T-cell (primary cell): Measurements from ENCODE around the gene TNFRSF12A. TPM values are rescaled to one million over a fixed set of nuclear protein-coding genes. Genes with fewer than 3 reads are reported as not detected.

ENCODE experiments used
- ATAC-seq, 4 experiments: fragments of 200-7000 bp in 3 of 4; fragments of 150-1000 bp in 1 of 4; cut with Tn5 transposase; replicated peaks in 1 of 4; 1 replicate in 3 of 4; 2 replicates in 1 of 4; pipeline ENCODE4 v1.10.0; 2021; ENCODE audit warnings: moderate library complexity in 3 of 4, mild to moderate bottlenecking in 2 of 4, moderate number of reproducible peaks in 1 of 4
- CTCF ChIA-PET, 2 donors: fragments of 300-600 bp; sonication (Branson Sonifier 250); formaldehyde crosslinking; loops; one replicate each; lab custom pipeline; 2022; ENCODE audit warnings: antibody characterized with exemption in 2 of 2; lab: Charles Lee
- POLR2A ChIA-PET, 2 donors: fragments of 300-600 bp; sonication (Branson Sonifier 250); formaldehyde crosslinking; loops; one replicate each; lab custom pipeline; 2022; ENCODE audit warnings: antibody characterized with exemption in 2 of 2; lab: Charles Lee
- DNase-seq, 35 experiments: peaks; one replicate each; pipeline versions ENCODE4 v3.0.0 to v3.0.0-alpha.2; 2013 to 2023
- H3K27ac ChIP-seq: one replicate; pipeline ENCODE4 v1.5.1; 2013; ENCODE audit warnings: low read length
- H3K27me3 ChIP-seq, 2 experiments: replicated peaks in 1 of 2; 1 replicate in 1 of 2; 2 replicates in 1 of 2; pipeline versions ENCODE4 v1.6.1 to v1.7.0; 2013; ENCODE audit warnings: low read length in 1 of 2, mixed read lengths in 1 of 2; ENCODE audit not compliant: control insufficient read depth in 2 of 2, insufficient read depth in 2 of 2; ENCODE audit errors: extremely low read depth in 1 of 2
- H3K36me3 ChIP-seq, 2 donors: 1 replicate in 1 of 2; 2 replicates in 1 of 2; pipeline versions ENCODE4 v1.6.1 to v1.7.0; 2013; ENCODE audit warnings: low read length in 1 of 2; ENCODE audit not compliant: control insufficient read depth in 2 of 2, insufficient read depth in 1 of 2; ENCODE audit errors: extremely low read depth in 1 of 2
- H3K4me1 ChIP-seq, 2 experiments: 1 replicate in 1 of 2; 2 replicates in 1 of 2; pipeline versions ENCODE4 v1.6.1 to v1.7.0; 2013; ENCODE audit warnings: low read length in 2 of 2, mixed read lengths in 1 of 2; ENCODE audit not compliant: insufficient read depth in 2 of 2, control insufficient read depth in 1 of 2; ENCODE audit errors: extremely low read depth in 1 of 2
- H3K4me3 ChIP-seq, 2 donors: 1 replicate in 1 of 2; 2 replicates in 1 of 2; pipeline versions ENCODE4 v1.5.1 to v1.7.0; 2013; ENCODE audit warnings: mild to moderate bottlenecking in 2 of 2, low read length in 1 of 2, moderate library complexity in 1 of 2; ENCODE audit not compliant: control insufficient read depth in 1 of 2; ENCODE audit errors: extremely low read depth in 1 of 2
- H3K9me3 ChIP-seq: 2 replicates; pipeline ENCODE4 v1.7.0; 2013
- H3K27ac Mint-ChIP-seq, 2 donors: one replicate each; pipeline ENCODE4 v1.8.0; 2020 to 2021; ENCODE audit warnings: mild to moderate bottlenecking in 2 of 2, mixed read lengths in 2 of 2
- H3K27me3 Mint-ChIP-seq, 2 donors: one replicate each; pipeline ENCODE4 v1.8.0; 2021 to 2022; ENCODE audit warnings: mixed read lengths in 2 of 2
- H3K36me3 Mint-ChIP-seq: one replicate; pipeline ENCODE4 v1.8.0; 2021; ENCODE audit warnings: mixed read lengths
- H3K4me1 Mint-ChIP-seq, 3 donors: one replicate each; pipeline ENCODE4 v1.8.0; 2020 to 2022; ENCODE audit warnings: mixed read lengths in 3 of 3, mild to moderate bottlenecking in 1 of 3
- H3K4me3 Mint-ChIP-seq, 3 donors: one replicate each; pipeline ENCODE4 v1.8.0; 2020 to 2022; ENCODE audit warnings: mild to moderate bottlenecking in 3 of 3, mixed read lengths in 3 of 3, moderate library complexity in 3 of 3
- H3K9me3 Mint-ChIP-seq, 3 donors: one replicate each; pipeline ENCODE4 v1.8.0; 2020 to 2022; ENCODE audit warnings: mixed read lengths in 3 of 3
- WGBS: methylation state at CpG from one replicate; pipeline ENCODE4 v1.1.5; 2013; ENCODE audit warnings: missing lambda C conversion rate; ENCODE audit not compliant: insufficient coverage; 5-methylcytosine and 5-hydroxymethylcytosine counted together
- total RNA-seq, 35 experiments: library from RNA in 6 of 35; stranded (reverse) in 6 of 35; fragments of 120-200 nt in 1 of 35; gene quantifications; one replicate each; pipeline versions ENCODE4 v1.2.1 to v1.2.4 and lab custom pipeline; 2013 to 2026

The TNFRSF12A gene
- total RNA-seq, 5 donors from 2014 or later (not counting 1 experiment from before 2014, with no cell fraction given) = 0.43 to 3.7 (median 2.5) TPM

- peak within 1 kb of the TSS in 1 of 2 donors; percentile 10 for H3K4me3 ChIP-seq
- H3K27ac ChIP-seq = no peak within 1 kb of the TSS
- Mint-ChIP-seq H3K4me1 (peaks cover 6 to 17% (median 17%) of the 10 kb centered on the region in 3 donors), H3K36me3 (no peaks in the 10 kb centered on the region), H3K27ac (peak within 1 kb of the TSS in 1 of 2 donors; percentile 43), H3K4me3 (peak within 1 kb of the TSS in 1 of 3 donors; percentile 65), H3K9me3 (no peaks in the 10 kb centered on the region), H3K27me3 (peaks cover 53 to 79% of the 10 kb centered on the region in 2 donors)
- no peaks in the 10 kb centered on the region for H3K36me3 ChIP-seq
- CTCF ChIA-PET = no interaction called here
- peaks cover 0 to 18% of the 10 kb centered on the region in 2 experiments for H3K4me1 ChIP-seq
- no peaks in the 10 kb centered on the region for H3K9me3 ChIP-seq
- WGBS = 5% methylated on average over 38 of the region's 44 CpGs
- peaks cover 10 to 97% of the 10 kb centered on the region in 2 experiments for H3K27me3 ChIP-seq
- ATAC-seq (peak in 2 of 4 experiments; percentile 15 to 26), DNase-seq (no peak)
- POLR2A ChIA-PET = no interaction called here
Measured at GRCh38 chr16:3036726-3037315, 16.7 kb downstream of the TNFRSF12A start, which contains the start of gene BICDL2. BICDL2 (minus strand) TSS chr16:3036944; CDS start chr16:3035496, 1,448 bp downstream.

DNA sequence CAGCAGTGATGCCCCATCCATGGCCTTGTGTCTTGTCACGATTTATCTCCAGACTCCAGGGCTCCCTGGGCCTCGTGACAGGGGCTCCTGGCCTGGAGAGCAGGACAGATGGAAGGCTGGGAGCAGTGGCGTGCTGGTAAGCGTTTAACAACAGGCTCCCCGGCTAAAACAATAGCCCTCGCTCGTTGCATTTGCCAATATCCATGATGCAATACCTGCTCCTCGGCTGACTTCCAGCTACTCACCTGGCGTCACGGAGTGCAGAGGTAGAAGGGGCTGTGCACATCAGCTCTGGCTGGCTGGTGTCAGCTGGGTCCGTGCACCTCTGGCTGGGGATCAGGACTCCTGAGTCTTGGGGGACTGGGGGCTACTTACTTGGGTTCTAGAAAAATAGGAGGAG, 18.1 kb downstream of the TNFRSF12A start:
- Mint-ChIP-seq H3K36me3 (no peaks in the 10 kb centered on the region), H3K9me3 (no peaks in the 10 kb centered on the region), H3K4me1 (peaks cover 6 to 17% (median 16%) of the 10 kb centered on the region in 3 donors), H3K27ac (no peak overlapping the region), H3K27me3 (peaks cover 42 to 78% of the 10 kb centered on the region in 2 donors), H3K4me3 (no peak overlapping the region)
- peaks cover 6 to 97% of the 10 kb centered on the region in 2 experiments for H3K27me3 ChIP-seq
- peaks cover 0 to 18% of the 10 kb centered on the region in 2 experiments for H3K4me1 ChIP-seq
- H3K9me3 ChIP-seq = no peaks in the 10 kb centered on the region
- CTCF ChIA-PET = no interaction called here
- H3K36me3 ChIP-seq = no peaks in the 10 kb centered on the region
- no peak for ATAC-seq
- DNase-seq = no peak
- WGBS = 56% methylated on average over 8 of the region's 11 CpGs
- no peak overlapping the region for H3K27ac ChIP-seq
- POLR2A ChIA-PET = no interaction called here
- H3K4me3 ChIP-seq = no peak overlapping the region

- CTCF ChIA-PET = no interaction called here
- H3K36me3 Mint-ChIP-seq = no peaks in the 10 kb centered on the region
- POLR2A ChIA-PET = no interaction called here
Measured at GRCh38 chr16:3038896-3039295, 18.7 kb downstream of the TNFRSF12A start.

GRCh38 chr16:3042376-3042775, 22.2 kb downstream of the TNFRSF12A start:
- Mint-ChIP-seq H3K36me3 (no peaks in the 10 kb centered on the region), H3K27ac (no peak overlapping the region), H3K9me3 (no peaks in the 10 kb centered on the region), H3K4me1 (peaks cover 11 to 16% (median 15%) of the 10 kb centered on the region in 3 donors), H3K4me3 (no peak overlapping the region), H3K27me3 (peaks cover 32 to 73% of the 10 kb centered on the region in 2 donors)
- Histone ChIP-seq H3K27ac (no peak overlapping the region), H3K36me3 (no peaks in the 10 kb centered on the region), H3K9me3 (no peaks in the 10 kb centered on the region), H3K27me3 (peaks cover 10 to 98% of the 10 kb centered on the region in 2 experiments), H3K4me1 (peaks cover 0 to 33% of the 10 kb centered on the region in 2 experiments), H3K4me3 (no peak overlapping the region)
- no peak for ATAC-seq
- no CpG with 5 or more reads among the region's 3 CpGs for WGBS
- POLR2A ChIA-PET = interaction anchor here in 1 of 2 donors (0.6 kb wide), 2 partner anchors 8 to 22 kb away, joined by 4 to 9 read pairs; no protein-coding TSS in a partner anchor
- DNase-seq = no peak
- CTCF ChIA-PET = interaction anchor here (0.6 to 1.2 kb wide), 4 partner anchors 9 to 75 kb away, joined by 3 to 7 read pairs (median 3); no protein-coding TSS in a partner anchor

More at GRCh38 chr16:3038896-3039295, 18.7 kb downstream of the TNFRSF12A start:
- Mint-ChIP-seq H3K9me3 (no peaks in the 10 kb centered on the region), H3K27me3 (peaks cover 40 to 78% of the 10 kb centered on the region in 2 donors), H3K27ac (no peak overlapping the region), H3K4me3 (no peak overlapping the region), H3K4me1 (peaks cover 6 to 13% (median 9%) of the 10 kb centered on the region in 3 donors)
- Histone ChIP-seq H3K27me3 (peaks cover 6 to 97% of the 10 kb centered on the region in 2 experiments), H3K4me1 (peaks cover 0 to 18% of the 10 kb centered on the region in 2 experiments), H3K36me3 (no peaks in the 10 kb centered on the region), H3K4me3 (no peak overlapping the region), H3K27ac (no peak overlapping the region), H3K9me3 (no peaks in the 10 kb centered on the region)
- ATAC-seq (no peak), DNase-seq (no peak)
- 71% methylated on average over 1 of the region's 5 CpGs for WGBS

DNA sequence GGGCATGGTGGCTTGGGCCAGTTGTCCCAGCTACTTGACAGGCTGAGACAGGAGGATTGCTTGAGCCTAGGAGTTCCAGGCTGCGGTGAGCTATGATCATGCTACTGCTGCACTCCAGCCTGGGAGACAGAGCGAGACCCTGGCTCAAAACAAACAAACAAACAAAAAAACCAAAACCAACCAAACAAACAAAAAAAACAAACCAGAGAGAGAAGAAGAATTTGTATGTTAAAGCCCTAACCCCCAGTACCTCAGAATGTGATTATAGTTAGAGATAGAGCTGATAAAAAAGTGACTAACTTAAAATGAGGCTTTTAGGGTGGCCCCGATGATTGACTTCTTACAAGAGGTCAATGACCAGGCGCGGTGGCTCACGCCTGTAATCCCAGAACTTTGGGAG, 24.5 kb downstream of the TNFRSF12A start:
- Mint-ChIP-seq H3K27ac (peak overlapping the region in 1 of 2 donors; percentile 25), H3K27me3 (peaks cover 23 to 54% of the 10 kb centered on the region in 2 donors), H3K4me3 (peak overlapping the region; percentile 73 to 77 (median 76)), H3K9me3 (no peaks in the 10 kb centered on the region), H3K36me3 (no peaks in the 10 kb centered on the region), H3K4me1 (peaks cover 11 to 25% (median 25%) of the 10 kb centered on the region in 3 donors)
- peak overlapping the region in 1 of 2 donors; percentile 15 for H3K4me3 ChIP-seq
- ChIA-PET POLR2A (no interaction called here), CTCF (interaction anchor here in 1 of 2 donors (0.7 to 1.6 kb wide), 2 partner anchors 9 to 13 kb away, joined by 5 to 6 read pairs; no protein-coding TSS in a partner anchor)
- H3K36me3 ChIP-seq = no peaks in the 10 kb centered on the region
- no peak overlapping the region for H3K27ac ChIP-seq
- DNase-seq (no peak), ATAC-seq (no peak)
- H3K27me3 ChIP-seq = peaks cover 3 to 89% of the 10 kb centered on the region in 2 experiments
- WGBS = 92% methylated on average over 4 of the region's 6 CpGs
- no peaks in the 10 kb centered on the region for H3K9me3 ChIP-seq
- H3K4me1 ChIP-seq = peaks cover 0 to 36% of the 10 kb centered on the region in 2 experiments
